Iris pigment epithelial cell (primary cell): ENCODE results near the gene GTF2F2.
A peak's percentile ranks its signal among the peaks of the same experiment; 100 is the strongest.

Experiments
- DNase-seq: peaks from one replicate; pipeline ENCODE4 v3.0.0-alpha.2; 2011; ENCODE audit warnings: low read depth

Gene GTF2F2, protein sequence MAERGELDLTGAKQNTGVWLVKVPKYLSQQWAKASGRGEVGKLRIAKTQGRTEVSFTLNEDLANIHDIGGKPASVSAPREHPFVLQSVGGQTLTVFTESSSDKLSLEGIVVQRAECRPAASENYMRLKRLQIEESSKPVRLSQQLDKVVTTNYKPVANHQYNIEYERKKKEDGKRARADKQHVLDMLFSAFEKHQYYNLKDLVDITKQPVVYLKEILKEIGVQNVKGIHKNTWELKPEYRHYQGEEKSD

DNA sequence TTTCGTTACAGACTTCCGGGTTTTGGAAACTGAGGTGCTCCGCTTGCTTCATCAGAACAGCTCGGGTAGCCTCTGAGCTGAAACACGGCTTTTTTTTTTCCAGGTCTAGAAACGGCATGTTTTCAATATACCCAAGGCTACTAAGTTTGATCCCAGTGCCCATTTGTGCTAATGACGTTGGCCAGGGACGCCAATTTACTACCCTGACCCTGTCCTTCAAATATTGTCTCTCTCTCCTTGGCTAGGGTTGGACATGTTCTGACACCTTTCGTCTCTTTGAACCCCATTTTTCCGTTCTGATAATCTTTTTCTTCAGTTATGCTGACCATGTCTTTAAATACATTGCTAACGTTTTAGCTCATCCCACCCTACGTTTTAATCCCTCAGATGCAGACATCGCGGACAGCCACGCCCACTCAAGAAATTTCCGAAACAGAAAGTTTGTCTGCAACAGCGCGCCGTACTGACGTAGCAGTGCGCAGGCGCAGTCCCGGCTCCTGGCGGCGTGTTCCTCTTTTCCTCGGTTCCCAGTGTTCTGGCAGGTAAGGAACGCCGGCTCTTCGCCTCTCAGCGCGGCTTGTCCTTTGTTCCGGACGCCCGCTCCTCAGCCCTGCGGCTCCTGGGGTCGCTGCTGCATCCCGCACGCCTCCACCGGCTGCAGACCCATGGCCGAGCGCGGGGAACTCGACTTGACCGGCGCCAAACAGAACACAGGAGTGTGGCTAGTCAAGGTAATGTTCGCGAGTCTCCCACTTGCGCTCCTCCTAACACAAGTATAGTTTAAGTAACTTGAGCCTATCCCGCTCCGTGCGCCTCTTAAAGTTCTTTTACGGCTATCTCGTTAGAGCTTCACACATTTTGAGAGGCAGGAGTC lies at the start of gene GTF2F2:
TSS of gene GTF2F2 (plus strand) at position 520 of the 874 bp plus-strand sequence. CDS start at position 666, 146 bp downstream.
- DNase-seq = peak; percentile 89

DNA sequence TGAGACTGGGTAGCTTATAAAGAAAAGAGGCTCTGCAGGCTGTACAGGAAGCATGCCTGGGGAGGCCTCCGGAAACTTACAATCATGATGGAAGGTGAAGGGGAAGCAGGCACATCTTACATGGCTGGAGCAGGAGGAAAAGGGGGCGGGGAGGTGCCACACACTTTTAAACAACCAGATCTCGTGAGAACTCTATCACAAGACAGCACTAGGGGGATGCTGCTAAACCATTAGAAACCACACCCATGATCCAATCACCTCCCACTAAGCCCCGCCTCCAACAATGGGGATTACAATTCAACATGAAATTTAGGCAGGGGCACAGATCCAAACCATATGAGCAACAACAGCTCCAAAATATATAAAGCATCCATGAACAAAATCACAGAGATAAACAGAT lies 46.5 kb upstream of the GTF2F2 start:
- no peak for DNase-seq

DNA sequence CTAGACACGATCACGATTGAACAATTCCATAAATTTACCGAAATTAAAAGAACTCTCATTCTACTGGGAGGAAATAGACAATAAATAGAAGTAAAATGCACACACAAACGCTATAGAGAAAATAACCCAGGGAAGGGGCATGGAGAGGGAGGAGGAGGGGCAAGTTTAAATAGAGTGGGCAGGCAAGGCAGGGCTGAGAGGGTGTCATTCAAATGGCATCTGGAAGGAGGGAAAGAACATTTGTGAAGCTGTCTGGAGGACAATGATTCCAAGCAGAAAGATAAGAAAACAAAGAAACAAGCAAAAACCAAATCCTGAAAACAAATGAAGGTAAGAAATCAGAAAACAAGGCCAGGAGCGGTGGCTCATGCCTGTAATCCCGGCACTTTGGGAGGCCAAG lies 45.6 kb upstream of the GTF2F2 start:
- no peak for DNase-seq

DNA sequence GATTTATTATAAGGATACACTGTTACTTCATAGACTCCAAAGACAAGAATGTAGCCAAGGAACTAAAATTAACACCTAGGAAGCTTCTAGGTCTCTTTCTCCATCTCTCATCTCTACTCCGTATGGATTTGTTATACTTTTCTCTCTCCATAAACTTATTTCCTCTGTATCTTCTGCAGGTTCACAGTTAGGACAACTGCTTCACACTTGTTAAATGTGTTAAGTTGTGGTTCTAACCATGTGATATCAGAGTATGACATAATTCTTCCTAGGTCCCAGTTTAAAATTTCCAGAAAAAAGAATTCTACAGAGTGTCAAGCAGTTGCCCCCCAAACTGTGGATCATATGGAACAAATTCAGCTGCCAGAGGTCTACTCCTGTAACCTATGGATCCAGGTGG lies 42.3 kb upstream of the GTF2F2 start:
- DNase-seq = no peak

DNA sequence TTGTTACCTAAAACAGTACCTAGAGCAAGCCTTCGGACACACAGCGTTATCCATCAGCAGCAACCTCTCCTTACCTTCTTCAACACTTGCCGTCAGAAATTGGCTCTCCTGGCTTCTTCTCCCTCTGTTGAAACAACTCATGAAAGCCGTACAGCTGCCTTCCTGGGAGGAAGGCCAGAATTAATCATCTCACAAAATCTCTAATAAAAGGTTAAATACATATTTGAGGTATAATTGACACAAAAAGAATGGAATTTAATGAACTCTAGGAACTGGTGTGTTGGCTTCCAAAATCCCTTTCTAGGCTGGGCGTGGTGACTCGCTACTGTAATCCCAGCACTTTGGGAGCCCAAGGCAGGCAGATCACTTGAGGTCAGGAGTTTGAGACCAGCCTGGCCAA lies 37.3 kb upstream of the GTF2F2 start:
- DNase-seq = peak; percentile 67

DNA sequence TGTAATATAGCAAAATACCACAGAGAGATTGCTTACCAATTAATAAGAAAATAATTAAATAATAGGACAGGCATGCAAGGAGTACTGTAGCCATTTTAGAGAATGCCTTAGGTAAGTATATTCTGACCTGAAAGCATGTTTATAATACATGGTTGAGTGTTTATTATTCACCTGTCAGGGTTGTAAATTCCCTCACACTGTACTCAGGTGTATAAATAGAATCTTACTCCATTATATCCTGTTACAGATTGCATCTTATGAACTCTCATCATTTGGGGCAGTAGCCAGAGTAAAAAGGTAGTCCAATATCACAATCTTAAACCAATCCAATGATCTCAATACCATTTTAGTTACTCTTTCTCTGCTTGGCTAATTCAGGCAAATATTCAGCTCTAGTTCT lies 35.8 kb upstream of the GTF2F2 start:
- no peak for DNase-seq

DNA sequence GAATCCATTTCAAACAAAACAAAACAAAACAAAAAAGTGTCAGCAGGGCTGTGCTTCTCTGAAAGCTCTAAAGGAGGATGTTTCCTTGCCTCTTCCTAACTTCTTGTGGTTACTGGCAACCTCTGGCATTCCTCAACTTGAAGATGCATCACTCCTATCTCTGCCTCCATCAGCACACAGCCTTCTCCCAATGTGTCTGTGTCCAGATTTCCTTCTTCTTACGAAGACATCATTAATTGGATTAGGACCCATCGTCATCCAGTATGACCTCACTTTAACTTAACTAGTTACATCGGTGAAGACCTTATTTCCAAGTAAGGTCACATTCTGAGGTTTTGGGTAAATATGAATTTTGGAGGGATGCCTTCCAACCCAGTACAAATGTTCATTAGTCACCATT lies 33.8 kb upstream of the GTF2F2 start:
- peak; percentile 57 for DNase-seq

DNA sequence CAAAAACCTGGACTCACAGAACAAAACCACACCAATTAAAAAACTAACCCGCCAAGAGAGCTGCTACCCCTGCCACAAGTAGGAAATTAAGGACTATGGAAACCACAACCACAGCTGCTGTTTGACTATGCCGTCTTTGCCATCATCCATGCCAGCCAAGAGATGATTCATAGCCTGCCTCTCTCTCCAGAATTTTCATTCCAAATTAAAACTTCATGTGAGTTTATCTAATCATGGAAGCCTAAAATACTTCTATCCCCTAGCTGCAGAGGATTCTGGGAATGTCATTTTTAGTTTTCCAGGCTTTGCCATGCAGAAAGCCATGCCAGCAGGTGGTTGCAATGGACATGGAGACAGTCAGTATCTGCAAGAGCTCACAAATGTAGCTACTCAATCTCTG lies 27.6 kb upstream of the GTF2F2 start:
- DNase-seq = no peak

DNA sequence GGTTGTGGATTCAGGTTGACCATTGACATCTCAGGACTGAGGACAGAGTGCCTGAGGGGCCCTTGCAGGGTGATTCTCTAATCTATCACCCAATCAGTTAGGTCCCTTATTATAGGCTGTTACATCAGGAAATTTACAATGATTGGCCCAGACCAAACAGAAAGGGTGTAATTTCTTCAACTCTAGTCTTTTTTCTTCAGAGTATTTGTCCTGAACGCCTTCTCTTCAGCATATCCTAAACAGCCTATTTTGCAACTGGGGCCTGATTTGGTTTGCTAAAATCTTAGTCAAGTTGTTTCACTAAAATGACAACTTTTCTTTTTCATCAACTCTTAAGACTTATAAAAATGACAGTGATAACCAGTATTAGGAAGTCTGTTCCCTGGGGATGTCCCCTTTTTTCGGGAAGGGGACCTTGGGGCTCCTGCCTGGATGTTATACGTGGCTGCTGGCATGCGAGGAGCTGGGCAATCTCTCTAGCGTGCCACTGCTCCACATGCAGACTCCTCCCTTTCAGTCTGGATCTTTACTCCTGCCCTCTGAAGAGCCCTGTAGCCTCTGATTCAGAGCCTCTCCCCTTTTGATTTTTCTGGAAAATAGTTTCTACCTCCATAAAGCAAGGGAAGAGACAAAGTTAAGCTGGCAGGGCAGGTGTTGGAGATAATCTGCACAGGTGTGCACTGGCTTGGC lies 19.6 kb upstream of the GTF2F2 start:
- no peak for DNase-seq

DNA sequence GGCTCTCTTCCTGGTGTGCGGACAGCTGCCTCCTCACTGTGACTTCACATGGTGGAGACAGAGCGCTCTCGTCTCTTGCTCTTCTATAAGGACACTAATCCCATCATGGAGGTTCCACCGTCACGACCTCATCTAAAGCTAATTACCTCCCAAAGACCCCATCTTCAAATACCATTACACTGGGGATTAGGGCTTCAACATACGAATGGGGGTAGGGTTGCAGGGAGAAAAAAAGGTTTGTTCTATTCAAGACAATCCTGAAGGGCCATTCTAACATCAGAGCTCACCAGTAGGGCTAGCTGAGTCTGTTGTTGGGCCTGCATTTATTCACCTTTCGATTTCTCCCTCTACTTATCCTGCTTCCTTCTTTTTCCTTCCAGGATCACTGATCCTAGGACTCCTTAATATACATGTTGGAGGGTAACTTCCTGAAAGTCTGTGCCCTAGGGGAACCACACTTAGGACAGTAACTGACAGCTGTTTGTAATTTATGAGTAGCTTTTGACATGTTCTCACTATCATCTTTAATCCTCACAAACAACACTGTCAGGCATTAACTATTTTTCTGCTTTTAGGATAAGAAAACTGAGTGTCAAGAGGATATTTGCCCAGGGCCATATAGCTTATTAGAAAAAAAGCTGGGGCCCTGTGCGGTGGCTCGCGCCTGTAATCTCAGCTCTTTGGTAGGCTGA lies 18.8 kb upstream of the GTF2F2 start:
- no peak for DNase-seq

DNA sequence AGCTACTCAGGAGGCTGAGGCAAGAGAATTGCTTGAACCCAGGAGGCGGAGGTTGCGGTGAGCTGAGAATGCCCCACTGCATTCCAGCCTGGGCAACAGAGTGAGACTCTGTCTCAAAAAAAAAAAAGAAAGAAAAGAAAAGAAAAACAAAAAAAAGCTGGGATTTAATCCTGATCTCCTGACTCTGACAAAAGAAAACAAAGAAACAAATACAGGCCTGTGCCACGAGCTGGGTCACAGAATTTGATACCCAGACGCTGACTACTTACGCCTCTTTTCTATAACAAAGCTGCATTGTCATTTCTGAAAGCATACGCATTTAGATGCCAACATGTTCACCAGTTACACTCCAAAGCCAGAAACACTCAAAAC lies 18.2 kb upstream of the GTF2F2 start:
- DNase-seq = no peak

DNA sequence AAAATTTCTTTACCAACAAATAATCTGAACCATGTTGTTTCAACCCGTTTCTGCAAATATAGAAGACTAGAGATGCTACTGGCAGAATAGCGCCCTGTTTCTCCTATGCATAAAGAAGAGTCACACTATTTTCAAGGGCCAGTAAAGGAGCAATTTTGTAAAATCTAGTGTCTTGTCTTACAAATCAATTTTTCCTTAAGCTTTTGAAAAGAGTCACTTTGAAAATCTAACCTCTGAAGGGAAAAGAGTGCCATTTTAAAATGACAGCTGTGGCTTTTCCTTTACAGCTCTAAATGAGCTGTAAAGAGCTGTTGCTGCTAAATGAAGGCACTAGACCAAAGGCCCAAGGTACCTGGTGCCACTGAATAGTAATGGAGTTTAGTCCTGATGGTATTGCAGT lies 16.9 kb upstream of the GTF2F2 start:
- DNase-seq = no peak

DNA sequence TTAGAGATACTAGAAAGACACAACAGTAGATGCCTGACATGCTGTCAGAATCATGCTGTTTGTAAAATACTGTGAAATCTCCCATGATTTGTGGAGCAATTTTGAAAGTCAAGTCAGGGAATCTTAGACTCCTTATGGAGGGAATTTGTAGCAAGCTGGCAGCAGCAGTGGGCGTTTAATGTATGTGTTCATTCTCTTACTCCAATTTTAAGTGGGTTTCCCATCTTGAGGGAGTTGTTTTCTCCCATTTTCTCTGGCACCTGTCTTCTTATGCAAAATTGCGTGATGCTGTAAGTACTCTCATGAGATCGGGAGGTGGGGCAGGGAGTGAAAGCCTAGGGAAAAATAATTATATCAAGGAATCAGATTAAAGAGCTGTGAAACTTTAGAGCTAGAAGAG lies 16.0 kb upstream of the GTF2F2 start:
- DNase-seq = no peak

DNA sequence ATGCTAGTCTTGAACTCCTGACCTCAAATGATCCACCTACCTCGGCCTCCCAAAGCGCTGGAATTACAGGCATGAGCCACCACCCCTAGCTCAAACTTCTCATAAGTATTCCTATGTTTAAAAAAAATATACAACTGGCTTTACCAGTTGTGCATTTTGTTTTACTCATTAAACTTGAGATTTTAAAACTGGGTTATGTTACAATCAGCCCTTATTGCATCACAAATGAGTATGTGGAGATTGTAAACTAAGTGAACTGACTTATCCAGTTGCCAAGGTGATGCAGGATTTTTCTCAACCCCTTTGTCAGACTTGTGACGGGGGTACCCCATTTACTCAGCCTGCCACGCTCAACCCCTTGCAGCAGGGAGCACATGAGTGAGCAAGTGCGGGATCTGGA lies 14.4 kb upstream of the GTF2F2 start:
- peak; percentile 90 for DNase-seq

DNA sequence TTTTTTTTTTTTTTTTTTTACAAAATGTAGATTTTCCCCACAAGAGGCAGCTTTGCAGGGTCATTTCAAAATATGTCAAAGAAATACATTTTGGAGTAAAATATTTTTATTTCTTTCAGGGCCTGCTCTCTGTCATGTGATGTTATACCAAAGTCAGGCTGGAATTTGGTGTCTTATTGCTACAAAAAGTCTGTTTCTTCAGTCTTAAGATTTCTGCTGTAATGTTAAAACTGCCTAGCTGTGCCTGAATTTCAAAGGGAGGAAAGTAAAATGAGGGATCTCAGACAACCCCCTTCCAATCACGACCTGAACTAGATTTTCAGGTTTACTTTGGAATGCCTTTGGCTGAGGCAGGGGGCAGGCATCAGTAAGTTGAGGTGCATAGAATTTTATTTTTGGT lies 12.8 kb upstream of the GTF2F2 start:
- no peak for DNase-seq

DNA sequence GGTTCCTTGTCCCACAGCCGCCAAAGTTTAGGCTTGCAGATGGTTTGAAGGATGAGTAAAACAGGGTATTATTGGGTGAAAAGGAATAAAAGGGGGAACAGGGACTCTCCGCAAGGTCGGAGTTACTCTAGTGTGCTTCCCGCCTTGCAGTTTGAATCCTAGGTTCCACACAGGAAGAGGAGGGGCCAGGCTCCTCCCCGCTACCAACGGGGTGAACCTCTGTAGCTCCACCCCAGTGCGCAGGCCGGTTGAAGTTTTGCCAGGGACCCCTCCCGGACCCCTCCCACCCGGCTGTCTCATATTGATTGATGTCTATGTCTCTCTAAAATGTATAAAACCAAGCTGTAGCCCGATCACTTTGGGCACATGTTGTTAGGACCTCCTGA lies 11.6 kb upstream of the GTF2F2 start:
- no peak for DNase-seq

DNA sequence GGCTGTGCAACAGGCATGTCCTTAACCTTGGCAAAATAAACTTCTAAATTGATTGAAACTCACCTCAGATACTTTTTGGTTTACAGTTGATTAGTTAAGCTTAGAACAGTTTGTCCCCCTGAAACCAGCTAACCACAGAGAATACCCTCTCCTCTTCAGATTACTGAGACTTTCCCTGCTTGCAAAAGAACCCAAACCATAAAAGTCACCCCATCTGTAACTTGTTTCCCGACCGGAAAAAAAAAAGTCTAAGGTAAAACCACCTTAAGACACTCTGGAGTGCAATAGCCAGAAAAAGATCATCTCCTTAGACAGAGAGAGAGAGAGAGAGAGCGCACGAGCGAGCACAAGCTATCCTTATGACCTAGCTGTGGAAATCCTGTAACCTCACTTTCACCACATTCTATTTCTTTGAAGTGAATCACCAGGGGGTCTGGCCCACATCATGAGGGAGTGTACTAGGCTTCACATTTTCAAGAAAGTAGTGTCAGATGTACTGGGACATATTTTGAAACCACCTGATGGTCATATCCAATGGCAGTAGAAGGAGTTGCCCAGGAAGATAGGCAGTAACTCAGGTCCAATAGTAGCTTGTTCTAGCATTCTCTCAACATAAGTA lies 11.1 kb upstream of the GTF2F2 start:
- DNase-seq = peak; percentile 95

DNA sequence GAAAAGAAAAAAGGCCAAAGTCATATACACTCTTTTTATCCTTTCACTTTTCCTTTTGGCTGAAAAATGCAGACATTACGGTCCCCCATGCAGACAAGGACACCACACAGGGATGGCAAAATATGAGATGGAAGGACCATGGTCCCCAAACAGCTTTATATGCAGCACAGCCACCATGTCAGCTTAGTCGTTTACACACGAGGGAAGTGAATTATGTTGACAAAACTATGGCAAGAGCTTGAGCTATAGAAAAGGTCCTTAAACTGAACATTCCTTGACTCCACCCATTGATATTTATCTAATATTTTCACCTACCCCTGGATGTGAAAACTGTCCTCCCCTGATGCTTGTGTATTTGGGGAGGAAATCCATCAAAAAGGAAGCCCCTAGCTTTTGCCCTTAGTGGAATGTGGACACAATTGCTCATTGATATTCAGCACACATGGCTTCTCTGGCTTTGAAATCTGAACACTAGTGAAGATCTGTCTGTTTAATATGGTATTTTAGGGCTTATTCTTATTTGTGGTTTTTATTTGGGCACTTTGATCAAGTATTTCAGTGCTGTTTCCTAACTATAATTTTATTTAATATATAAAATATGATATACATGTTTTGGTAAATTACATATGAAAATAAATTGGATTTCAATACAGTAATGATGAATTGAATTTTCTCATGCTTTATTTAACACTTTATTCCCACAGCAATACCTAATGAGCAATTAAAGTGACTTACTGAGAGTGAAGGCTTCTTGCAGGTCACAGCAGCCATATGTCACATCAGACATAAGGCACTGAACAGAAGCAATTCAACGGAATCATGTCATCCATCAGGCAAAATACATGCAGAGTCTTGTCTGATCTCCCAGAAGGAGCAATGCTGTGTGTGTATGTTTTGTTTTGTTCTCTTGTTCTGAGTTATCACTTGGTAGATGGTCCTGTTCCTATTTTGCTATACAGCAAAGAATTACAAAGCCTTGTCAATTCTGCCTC lies 6.8 kb upstream of the GTF2F2 start:
- DNase-seq = no peak

DNA sequence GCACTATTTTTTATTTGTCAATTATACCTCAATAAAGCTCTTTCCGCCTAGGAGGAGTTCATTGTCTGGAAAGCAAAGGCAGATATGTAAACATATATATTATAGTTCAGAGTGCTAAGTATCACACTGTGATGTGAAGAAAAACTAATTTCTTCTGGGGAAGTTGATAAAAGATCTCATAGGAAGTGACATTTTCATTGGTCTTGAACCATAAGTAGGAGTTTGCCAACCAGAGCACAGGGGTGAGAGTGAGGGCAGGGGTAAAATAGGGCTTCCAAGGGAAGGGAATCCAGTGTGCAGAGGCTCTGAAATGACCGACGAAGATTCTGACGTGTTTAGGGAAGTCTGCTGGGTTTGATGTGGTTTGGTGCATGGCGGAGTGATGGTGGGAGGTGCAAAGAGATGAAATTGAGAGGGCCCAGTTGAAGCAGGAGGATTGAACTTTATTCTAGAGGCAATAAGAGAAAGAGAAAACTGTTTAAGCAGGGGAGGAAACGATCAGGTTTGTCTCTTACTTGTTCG lies 780 bp upstream of the GTF2F2 start:
- DNase-seq = peak; percentile 67
